22Rv1 (cell line): ENCODE results near the gene UNC5C.

Experiments used
- H3K27ac ChIP-seq: fragments of 450-650 bp; 2 replicates; pipeline ENCODE4 v1.5.1; 2017
- ZFX ChIP-seq: fragments of 450-650 bp; IDR thresholded peaks from 2 replicates; pipeline ENCODE4 v1.6.1; 2017; ENCODE audit warnings: antibody characterized with exemption, borderline replicate concordance
- TF ChIP-seq, protein P1 (sequence below): fragments of 450-650 bp; IDR thresholded peaks from 2 replicates; pipeline ENCODE4 v1.5.1; 2017; ENCODE audit warnings: mild to moderate bottlenecking

The UNC5C gene

GRCh38 chr4:95386410-95386809 lies 162.4 kb downstream of the UNC5C start:
- H3K27ac ChIP-seq = no peak overlapping the region
- TF ChIP-seq ZFX = no peak
- TF ChIP-seq, protein P1, sequence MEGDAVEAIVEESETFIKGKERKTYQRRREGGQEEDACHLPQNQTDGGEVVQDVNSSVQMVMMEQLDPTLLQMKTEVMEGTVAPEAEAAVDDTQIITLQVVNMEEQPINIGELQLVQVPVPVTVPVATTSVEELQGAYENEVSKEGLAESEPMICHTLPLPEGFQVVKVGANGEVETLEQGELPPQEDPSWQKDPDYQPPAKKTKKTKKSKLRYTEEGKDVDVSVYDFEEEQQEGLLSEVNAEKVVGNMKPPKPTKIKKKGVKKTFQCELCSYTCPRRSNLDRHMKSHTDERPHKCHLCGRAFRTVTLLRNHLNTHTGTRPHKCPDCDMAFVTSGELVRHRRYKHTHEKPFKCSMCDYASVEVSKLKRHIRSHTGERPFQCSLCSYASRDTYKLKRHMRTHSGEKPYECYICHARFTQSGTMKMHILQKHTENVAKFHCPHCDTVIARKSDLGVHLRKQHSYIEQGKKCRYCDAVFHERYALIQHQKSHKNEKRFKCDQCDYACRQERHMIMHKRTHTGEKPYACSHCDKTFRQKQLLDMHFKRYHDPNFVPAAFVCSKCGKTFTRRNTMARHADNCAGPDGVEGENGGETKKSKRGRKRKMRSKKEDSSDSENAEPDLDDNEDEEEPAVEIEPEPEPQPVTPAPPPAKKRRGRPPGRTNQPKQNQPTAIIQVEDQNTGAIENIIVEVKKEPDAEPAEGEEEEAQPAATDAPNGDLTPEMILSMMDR = no peak

GRCh38 chr4:95381843-95382580 lies 166.8 kb downstream of the UNC5C start:
- TF ChIP-seq, protein P1 = no peak
- TF ChIP-seq ZFX = no peak
- no peak overlapping the region for H3K27ac ChIP-seq

DNA sequence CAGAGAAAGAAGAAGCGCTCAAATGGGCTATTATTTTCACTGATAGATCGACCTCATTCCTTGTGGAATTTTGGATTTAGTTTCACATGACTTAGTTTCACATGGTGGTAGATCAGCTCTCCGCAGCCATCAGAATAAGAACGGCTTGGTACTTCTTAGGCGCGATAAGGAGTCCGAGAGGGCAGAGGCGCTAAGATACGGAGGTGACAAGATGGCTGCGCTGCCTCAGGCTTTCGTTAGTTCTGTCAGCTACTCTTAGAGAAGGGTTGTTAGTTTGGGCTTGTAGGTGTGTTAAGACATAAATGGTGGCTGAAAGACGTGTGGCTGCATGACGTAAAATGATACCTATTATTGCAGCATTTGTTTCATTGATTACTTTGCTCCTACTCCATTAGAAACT lies 169.1 kb downstream of the UNC5C start:
- no peak overlapping the region for H3K27ac ChIP-seq
- TF ChIP-seq ZFX = no peak
- TF ChIP-seq, protein P1 = no peak

GRCh38 chr4:95377366-95377900 lies 171.3 kb downstream of the UNC5C start:
- no peak overlapping the region for H3K27ac ChIP-seq
- TF ChIP-seq, protein P1 = no peak
- TF ChIP-seq ZFX = no peak

- TF ChIP-seq ZFX = no peak
- TF ChIP-seq, protein P1 = no peak
Observed at GRCh38 chr4:95371476-95372224, 177.1 kb downstream of the UNC5C start.

DNA sequence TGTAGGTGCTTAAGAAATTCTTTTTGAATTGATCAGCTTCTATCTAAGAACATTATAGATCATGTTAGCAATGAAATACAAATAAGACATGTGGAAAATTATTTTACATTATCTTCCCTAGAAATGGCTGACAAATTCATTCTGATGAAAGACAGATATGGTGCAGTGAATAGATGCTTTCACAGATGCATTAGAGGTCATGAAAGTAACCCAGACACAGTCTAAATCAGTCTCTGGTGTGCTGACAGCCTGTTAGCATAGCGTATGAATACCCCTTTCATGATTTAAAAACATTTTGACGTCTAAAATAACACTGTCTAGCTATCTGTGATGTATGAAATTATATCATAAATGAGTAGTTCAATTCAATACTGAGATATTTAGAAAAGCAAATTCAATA lies 180.9 kb downstream of the UNC5C start:
- TF ChIP-seq, protein P1 = no peak
- TF ChIP-seq ZFX = no peak

More at GRCh38 chr4:95371476-95372224, 177.1 kb downstream of the UNC5C start:
- no peak overlapping the region for H3K27ac ChIP-seq

GRCh38 chr4:95363966-95364365 lies 184.8 kb downstream of the UNC5C start:
- H3K27ac ChIP-seq = no peak overlapping the region
- TF ChIP-seq, protein P1 = no peak
- no peak for TF ChIP-seq ZFX

More for the DNA sequence above, 180.9 kb downstream of the UNC5C start:
- no peak overlapping the region for H3K27ac ChIP-seq
